Neural cell (in vitro differentiated cells): ENCODE measurements around the gene DCDC2.

Experiments used
- CTCF ChIP-seq: fragments of 450-650 bp; IDR thresholded peaks from 2 replicates; pipeline ENCODE4 v1.5.1; 2014; ENCODE audit warnings: antibody characterized with exemption, mild to moderate bottlenecking, moderate library complexity; ENCODE audit not compliant: poor library complexity, severe bottlenecking
- EZH2 ChIP-seq: fragments of 200-600, 300-800 bp; shearing (Covaris generic), sonication (generic); IDR thresholded peaks from 2 replicates; pipeline ENCODE4 v1.6.1; 2014; ENCODE audit warnings: antibody characterized with exemption, low read length, borderline replicate concordance, mild to moderate bottlenecking; ENCODE audit not compliant: insufficient read depth, poor library complexity, severe bottlenecking
- POLR2AphosphoS5 ChIP-seq: IDR thresholded peaks from 2 replicates; pipeline ENCODE4 v1.6.1; 2012

GRCh38 chr6:24252280-24252679 lies 105.6 kb downstream of the DCDC2 start:
- TF ChIP-seq EZH2: no peak
- TF ChIP-seq POLR2AphosphoS5: no peak
- TF ChIP-seq CTCF: no peak
